OCI-M2 (cell line): ENCODE measurements around the gene CST7.

Experiments
- DNase-seq: peaks from one replicate; lab custom pipeline; 2025; ENCODE audit not compliant: unreplicated experiment; lab: John Stamatoyannopoulos, UW

CST7 gene

DNA sequence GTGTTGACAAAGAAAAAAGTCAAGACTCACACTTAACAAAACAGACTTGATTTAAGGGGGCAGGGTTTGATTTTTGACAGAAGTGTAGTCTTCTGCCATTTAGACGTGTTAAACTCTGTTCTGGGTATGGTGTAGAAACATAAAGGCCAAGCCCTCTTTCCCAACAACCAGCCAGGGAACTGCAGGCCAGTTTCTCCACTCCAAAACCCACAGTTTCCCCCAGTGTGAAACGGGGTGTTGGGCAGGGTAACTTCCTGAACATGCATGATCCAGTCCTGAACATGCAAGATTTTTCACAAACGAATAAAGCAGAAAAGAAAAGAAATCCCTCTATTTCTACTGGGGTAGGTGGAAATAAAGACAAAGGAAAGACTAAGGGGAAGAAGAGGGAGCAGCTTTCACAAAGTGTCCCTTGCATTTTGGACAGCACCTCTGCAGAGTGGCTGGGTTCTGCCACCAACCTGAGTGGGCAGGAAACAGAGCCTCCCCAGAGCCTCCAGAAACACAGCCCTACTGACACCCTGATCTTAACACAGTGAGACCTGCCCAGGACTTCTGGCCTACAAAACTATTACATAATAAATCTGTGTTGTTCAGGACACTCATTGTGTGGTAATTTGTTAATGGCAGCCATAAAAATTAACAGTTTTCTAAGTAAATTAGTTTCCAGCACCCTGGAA is 36.0 kb downstream of the CST7 start:
- no peak for DNase-seq

GRCh38 chr20:24985802-24986201 is 36.7 kb downstream of the CST7 start:
- DNase-seq: no peak

GRCh38 chr20:24986436-24987015 is 37.5 kb downstream of the CST7 start:
- no peak for DNase-seq

GRCh38 chr20:24987244-24987643 is 38.2 kb downstream of the CST7 start:
- DNase-seq: no peak

DNA sequence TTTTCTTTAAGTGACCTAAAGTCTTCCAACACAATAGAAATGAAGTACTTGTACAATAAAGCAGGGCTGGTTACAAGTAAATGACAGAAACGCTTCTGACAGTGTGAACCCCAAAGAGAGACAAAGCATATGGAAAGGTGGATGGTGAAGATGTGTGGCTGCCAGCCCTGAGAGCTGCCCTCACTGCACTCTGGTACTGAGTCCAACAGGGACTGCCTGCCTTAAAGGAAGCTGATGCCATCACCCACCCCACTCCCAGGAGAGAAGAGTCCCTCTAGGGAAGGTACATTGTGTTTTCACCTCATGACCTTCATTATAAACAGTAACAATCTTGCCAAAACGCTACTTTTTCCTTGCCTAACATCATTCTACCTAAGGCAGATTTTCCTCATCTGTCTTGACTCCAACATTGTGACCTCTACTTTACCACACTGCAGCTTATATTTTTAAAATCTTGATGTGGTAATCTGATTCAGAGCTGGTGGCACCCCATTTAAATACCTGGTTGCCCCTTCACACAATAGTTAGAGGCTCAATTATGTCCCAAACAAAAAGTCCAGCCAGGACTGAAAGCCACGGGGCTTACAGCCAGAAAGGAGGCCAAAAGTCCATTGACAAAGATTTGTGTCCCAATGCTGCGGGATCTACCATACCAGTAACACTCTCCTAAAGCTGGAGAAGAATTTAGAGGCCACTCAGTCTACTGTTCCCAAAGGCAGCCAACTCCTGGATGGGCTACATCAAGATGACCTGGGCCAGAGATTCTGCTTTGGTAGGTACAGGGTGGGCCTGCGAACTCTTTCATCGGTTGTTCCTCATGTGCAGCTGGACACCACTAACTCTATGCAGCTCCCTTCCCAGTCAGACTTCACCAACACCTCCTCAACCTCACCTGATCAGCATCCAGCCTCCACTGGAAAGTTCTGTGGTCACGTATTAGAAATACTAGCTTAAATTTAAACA is 39.1 kb downstream of the CST7 start:
- DNase-seq: no peak

GRCh38 chr20:24989162-24989561 is 40.1 kb downstream of the CST7 start:
- no peak for DNase-seq

GRCh38 chr20:24990810-24991252 is 41.8 kb downstream of the CST7 start:
- no peak for DNase-seq

DNA sequence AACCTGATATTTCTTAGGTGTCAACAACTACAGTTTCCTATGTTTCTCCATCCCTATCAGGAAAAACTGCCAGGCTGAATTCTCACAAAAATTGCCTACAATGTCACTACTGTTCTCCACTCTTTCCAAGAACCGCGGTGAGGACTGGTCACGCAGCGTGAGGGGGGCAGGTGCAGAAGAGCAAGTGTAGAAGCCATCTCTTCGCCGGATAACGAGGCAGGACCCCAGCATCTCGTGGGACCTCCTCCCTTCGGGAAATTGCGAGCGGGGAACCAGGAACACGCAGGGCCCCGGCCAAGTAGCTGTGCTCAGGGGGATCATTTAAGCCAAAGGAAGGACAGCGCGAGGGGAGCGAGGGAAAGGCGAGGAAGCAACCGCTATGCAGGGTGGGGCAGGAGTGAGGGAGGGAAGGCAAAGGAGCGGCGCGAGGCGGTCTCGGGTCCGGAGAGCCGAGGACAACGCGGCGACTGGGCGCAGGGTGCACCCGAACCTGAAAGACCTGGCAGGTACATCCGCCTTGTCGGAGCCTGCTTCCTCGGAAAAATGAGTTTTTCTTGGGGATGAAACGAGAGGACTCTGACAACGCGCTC is 42.9 kb downstream of the CST7 start:
- DNase-seq: no peak

DNA sequence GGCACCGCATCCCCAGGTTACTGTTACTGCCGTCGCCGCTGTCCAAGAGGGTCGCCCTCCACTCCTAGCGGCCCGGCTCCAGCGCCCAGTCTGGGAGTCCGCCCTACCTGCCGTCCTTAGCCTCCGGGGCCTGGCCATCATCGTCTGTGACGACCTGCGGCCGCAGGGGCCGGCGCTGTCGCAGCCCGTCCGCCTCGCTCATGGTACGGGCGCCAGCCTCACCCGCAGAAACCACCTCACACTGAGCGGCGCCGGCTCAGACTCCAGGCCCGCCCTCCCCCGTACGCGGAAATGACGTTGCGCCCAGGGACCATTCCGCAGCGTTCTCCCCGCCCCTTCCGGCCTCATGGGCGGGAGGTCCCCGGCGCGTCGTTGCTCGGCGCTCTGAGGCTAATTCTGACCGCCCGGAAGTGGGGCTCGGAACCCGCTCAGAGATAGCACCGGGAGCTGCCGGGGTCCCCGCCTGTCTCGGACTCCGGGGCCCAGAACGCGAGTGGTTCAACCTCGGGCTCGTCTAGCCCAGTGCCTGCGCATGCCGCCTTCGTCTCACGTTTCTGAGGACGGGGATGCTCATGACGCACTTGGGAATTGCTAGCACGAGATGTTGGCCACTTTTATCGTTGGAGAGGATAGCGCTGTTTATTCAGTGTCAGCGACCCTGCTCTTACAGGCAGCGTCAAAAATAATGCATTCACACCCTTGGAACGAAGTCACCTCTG is 43.6 kb downstream of the CST7 start, which contains the start of gene APMAP:
Gene APMAP, minus strand, starts transcription at position 265 of the 719 bp plus-strand sequence. Its CDS starts 63 bp downstream, at position 202.
- DNase-seq: peak; percentile 38

GRCh38 chr20:24993337-24994185 is 44.5 kb downstream of the CST7 start:
- DNase-seq: no peak

DNA sequence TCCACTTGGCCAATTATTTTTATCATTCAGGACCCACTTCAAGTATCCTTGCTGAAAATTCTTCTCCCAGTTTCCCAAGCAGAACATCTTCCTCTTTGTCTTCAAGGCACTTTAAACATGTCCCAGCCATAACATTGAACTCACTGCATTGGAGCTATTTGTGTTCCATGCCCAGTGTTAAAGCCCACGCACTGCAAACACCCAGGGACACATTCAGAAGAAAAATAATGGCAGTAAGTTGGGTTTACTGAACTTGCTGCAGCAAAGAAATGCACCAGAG is 45.1 kb downstream of the CST7 start:
- DNase-seq: no peak

- peak; percentile 29 for DNase-seq
Measured at GRCh38 chr20:24994470-24995368, 45.6 kb downstream of the CST7 start.

DNA sequence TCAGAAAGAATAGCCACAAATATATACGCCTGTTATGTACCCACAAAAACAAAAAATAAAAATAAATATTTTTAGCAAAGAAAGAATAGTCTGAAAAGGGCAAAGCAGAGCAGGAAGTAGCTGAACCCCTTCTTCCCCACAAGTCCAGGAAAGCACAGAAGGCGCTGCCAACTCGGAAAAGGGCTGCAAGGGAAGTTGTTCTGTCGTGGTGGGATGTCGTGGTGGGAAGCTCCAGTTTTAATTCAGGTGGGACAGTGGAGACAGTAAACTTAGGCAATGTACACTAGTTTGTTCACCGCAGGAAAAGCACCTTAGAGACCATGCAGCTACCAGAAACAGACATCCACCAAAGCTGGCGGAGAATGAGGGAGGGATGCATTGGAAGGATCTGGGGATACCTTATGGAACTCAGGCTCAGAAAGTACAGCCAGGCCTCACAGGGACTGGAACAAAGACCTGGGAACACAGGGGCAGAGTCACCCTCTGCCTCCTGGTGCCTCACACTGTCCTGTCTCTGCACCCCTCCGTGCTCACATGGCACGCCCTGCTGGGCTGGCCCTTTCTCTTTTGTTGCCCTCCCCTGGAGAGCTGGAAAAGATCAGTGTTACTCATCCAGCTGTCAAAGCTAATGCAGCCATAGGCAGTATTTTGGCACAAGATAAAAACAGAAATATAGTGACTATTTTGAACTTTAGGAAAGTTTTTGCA is 46.8 kb downstream of the CST7 start:
- no peak for DNase-seq

- DNase-seq: no peak
Measured at GRCh38 chr20:24996449-24997377, 47.6 kb downstream of the CST7 start.

DNA sequence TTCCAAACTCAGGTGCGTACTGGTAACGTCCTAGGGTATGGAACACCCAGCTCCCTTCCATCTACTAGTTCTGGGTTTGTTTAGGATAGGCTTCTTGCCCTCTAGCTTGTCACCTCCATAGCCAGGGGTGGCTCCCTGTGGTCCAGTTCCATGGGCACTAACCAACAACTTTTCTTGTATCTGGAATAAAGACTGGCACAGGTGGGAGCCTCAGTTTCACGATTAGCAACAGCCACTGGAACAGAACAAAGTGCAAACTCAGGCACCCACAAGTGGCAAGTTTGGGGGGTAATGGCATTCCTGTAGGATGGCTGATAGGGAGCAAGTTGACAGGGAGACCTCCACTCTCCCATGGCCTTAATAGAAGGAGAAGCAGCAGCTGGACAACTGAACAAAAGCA is 49.1 kb downstream of the CST7 start:
- no peak for DNase-seq

DNA sequence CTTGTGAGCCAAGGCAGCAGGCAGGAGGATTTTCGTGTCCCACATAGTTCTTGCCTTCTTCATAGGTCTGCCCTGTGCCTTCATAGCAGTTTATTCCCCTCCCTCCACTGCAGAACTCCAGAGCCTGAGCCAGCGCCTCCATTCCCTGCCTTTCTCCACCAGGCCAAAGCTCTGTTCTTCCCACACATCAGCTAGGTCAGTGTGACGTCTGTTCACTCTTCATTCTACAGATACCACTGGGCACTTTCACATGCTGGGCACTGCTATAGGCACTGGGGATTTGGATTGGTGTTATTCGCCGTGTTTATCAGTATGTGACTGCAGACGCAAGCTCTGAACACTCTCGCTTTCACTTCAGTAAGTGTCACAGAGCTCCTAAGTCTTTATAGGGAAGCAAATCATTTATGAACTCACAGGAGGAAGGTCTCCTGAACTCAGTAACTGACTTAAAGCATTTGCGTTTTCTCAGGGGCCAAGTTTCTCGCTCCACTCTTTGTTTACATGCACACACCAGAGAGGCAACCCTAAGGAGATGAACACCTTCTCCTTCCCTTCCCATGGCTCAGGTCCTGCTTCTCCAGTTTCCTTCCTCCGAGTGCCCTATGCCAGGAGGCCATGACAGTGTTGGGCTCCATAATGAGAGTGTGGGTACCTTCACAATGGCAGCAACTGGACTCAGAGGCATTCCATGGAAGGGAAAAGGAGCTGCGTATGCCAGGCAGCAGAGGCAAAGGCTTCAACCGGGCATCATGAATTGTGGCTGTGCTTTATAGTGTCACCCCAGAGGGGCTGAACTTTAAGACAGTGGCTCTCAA is 49.8 kb downstream of the CST7 start:
- no peak for DNase-seq
